GM19099 (cell line): ENCODE data around the gene ADAMTSL1.

ENCODE experiments used
- POLR2A ChIP-seq: IDR thresholded peaks from 3 replicates; pipeline ENCODE4 v1.6.1; 2011; ENCODE audit warnings: low read depth; ENCODE audit not compliant: insufficient read length; ENCODE audit errors: extremely low read depth

Gene ADAMTSL1

GRCh38 chr9:18819418-18819817 lies 345.5 kb downstream of the ADAMTSL1 start:
- no peak for TF ChIP-seq POLR2A

GRCh38 chr9:18820566-18821095 lies 346.7 kb downstream of the ADAMTSL1 start:
- no peak for TF ChIP-seq POLR2A

- TF ChIP-seq POLR2A = no peak
These were observed 347.8 kb downstream of the ADAMTSL1 start for GRCh38 chr9:18821788-18822187.

- no peak for TF ChIP-seq POLR2A
These were observed 348.9 kb downstream of the ADAMTSL1 start for GRCh38 chr9:18822850-18823249.

- TF ChIP-seq POLR2A = no peak
These were observed 350.2 kb downstream of the ADAMTSL1 start for GRCh38 chr9:18824095-18824666.

- TF ChIP-seq POLR2A = no peak
These were observed 351.8 kb downstream of the ADAMTSL1 start for GRCh38 chr9:18825656-18826170.

- TF ChIP-seq POLR2A = no peak
These were observed 352.3 kb downstream of the ADAMTSL1 start for GRCh38 chr9:18826248-18826647.

- TF ChIP-seq POLR2A = no peak
These were observed 355.1 kb downstream of the ADAMTSL1 start for GRCh38 chr9:18829066-18829465.

GRCh38 chr9:18829873-18830272 lies 355.9 kb downstream of the ADAMTSL1 start:
- no peak for TF ChIP-seq POLR2A

- TF ChIP-seq POLR2A = no peak
These were observed 360.9 kb downstream of the ADAMTSL1 start for GRCh38 chr9:18834740-18835361.

GRCh38 chr9:18837402-18837801 lies 363.4 kb downstream of the ADAMTSL1 start:
- no peak for TF ChIP-seq POLR2A

- no peak for TF ChIP-seq POLR2A
These were observed 373.8 kb downstream of the ADAMTSL1 start for GRCh38 chr9:18847576-18848275.

- no peak for TF ChIP-seq POLR2A
These were observed 374.7 kb downstream of the ADAMTSL1 start for GRCh38 chr9:18848657-18849056.

- no peak for TF ChIP-seq POLR2A
These were observed 375.3 kb downstream of the ADAMTSL1 start for GRCh38 chr9:18849270-18849669.

GRCh38 chr9:18849890-18850677 lies 376.1 kb downstream of the ADAMTSL1 start:
- no peak for TF ChIP-seq POLR2A
